Activated CD8-positive, alpha-beta T cell treated with anti-CD3 and anti-CD28 coated beads for 36 hours (primary cell): ENCODE results near the gene ZNF804B. TPM values are rescaled to one million over a fixed set of nuclear protein-coding genes. Genes with fewer than 3 reads are reported as not detected.

Experiments used
- ATAC-seq: fragments of 200-7000 bp; cut with Tn5 transposase; one replicate; pipeline ENCODE4 v1.10.0; 2021; ENCODE audit warnings: mild to moderate bottlenecking, moderate library complexity
- CTCF ChIA-PET: fragments of 350-600 bp; sonication (Branson Sonifier 250); formaldehyde crosslinking; loops from one replicate; lab custom pipeline; 2021; ENCODE audit warnings: antibody characterized with exemption; lab: Charles Lee
- POLR2A ChIA-PET: fragments of 350-600 bp; sonication (Branson Sonifier 250); formaldehyde crosslinking; loops from one replicate; lab custom pipeline; 2021; ENCODE audit warnings: antibody characterized with exemption; lab: Charles Lee
- DNase-seq: peaks from one replicate; pipeline ENCODE4 v3.0.0-alpha.2; 2020
- H3K27ac Mint-ChIP-seq: one replicate; pipeline ENCODE4 v1.8.0; 2021; ENCODE audit warnings: mild to moderate bottlenecking, mixed read lengths
- H3K27me3 Mint-ChIP-seq: one replicate; pipeline ENCODE4 v1.8.0; 2021; ENCODE audit warnings: mixed read lengths
- H3K36me3 Mint-ChIP-seq: one replicate; pipeline ENCODE4 v1.8.0; 2021; ENCODE audit warnings: low read depth, mixed read lengths
- H3K4me1 Mint-ChIP-seq: one replicate; pipeline ENCODE4 v1.8.0; 2021; ENCODE audit warnings: low read depth, mixed read lengths
- H3K4me3 Mint-ChIP-seq: one replicate; pipeline ENCODE4 v1.8.0; 2021; ENCODE audit warnings: mild to moderate bottlenecking, moderate library complexity, mixed read lengths
- H3K9me3 Mint-ChIP-seq: one replicate; pipeline ENCODE4 v1.8.0; 2021; ENCODE audit warnings: mixed read lengths
- intact Hi-C: fragments of 100-400 bp; cut with micrococcal nuclease; formaldehyde crosslinking; loops from one replicate; pipeline ENCODE4 v1.10.0; 2022
- total RNA-seq, 2 experiments: library from RNA; stranded (reverse); gene quantifications; one replicate each; pipeline ENCODE4 v1.2.3, GENCODE V29; 2021
- TF ChIP-seq, protein P1 (sequence below): fragments of 200-600 bp; IDR thresholded peaks from one replicate; pipeline ENCODE4 v1.8.0; 2022; ENCODE audit warnings: antibody characterized with exemption, mild to moderate bottlenecking

Gene ZNF804B
- total RNA-seq, 2 experiments from 2014 or later: not detected

DNA sequence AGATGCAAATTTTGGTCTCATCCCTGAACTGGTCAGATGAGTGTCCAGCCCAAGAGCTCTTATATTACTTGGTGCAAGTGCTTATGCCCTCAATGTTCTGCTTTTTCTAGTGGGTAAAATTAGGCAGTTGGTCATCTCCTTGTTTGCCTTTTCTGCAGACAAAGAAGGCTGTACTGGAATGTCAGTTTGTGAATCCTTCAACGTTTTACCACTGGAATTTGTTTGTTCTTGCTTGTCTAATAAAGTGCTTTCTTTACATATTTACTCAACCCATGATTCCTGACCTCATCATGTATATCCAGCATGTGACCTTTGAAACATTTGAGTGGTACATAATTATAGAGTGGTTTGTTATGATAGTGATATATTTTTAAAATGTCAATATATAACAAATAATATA, 268.3 kb downstream of the ZNF804B start:
- intact Hi-C loops: no loop called here
- no peaks in the 10 kb centered on the region for H3K27me3 Mint-ChIP-seq
- ChIA-PET CTCF (no interaction called here), POLR2A (no interaction called here)
- no peaks in the 10 kb centered on the region for H3K9me3 Mint-ChIP-seq
- no peak overlapping the region for H3K4me3 Mint-ChIP-seq
- no peak for ATAC-seq
- H3K27ac Mint-ChIP-seq: no peak overlapping the region
- no peak for DNase-seq
- H3K4me1 Mint-ChIP-seq: peaks cover 10% of the 10 kb centered on the region
- H3K36me3 Mint-ChIP-seq: no peaks in the 10 kb centered on the region
- TF ChIP-seq, protein P1, sequence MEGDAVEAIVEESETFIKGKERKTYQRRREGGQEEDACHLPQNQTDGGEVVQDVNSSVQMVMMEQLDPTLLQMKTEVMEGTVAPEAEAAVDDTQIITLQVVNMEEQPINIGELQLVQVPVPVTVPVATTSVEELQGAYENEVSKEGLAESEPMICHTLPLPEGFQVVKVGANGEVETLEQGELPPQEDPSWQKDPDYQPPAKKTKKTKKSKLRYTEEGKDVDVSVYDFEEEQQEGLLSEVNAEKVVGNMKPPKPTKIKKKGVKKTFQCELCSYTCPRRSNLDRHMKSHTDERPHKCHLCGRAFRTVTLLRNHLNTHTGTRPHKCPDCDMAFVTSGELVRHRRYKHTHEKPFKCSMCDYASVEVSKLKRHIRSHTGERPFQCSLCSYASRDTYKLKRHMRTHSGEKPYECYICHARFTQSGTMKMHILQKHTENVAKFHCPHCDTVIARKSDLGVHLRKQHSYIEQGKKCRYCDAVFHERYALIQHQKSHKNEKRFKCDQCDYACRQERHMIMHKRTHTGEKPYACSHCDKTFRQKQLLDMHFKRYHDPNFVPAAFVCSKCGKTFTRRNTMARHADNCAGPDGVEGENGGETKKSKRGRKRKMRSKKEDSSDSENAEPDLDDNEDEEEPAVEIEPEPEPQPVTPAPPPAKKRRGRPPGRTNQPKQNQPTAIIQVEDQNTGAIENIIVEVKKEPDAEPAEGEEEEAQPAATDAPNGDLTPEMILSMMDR: no peak

DNA sequence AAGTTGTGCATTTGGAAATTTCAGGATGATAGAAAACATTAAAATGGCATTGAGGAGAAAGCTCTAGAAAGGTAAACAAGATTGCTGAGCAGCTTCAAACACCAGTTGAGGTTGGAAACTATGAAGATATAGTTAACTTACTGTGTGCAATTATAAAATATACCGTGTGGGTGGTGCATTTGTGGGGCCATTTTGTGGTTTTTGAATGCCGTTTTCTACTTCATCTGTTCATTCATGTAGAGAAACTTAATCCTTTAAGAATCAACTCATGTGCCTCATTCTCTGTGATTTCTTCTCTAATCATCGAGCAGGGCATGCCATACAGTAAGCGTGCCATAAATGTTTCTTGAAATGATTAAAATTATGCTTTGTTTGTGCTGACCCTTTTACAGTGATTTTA, 268.8 kb downstream of the ZNF804B start:
- H3K4me1 Mint-ChIP-seq: peaks cover 10% of the 10 kb centered on the region

DNA sequence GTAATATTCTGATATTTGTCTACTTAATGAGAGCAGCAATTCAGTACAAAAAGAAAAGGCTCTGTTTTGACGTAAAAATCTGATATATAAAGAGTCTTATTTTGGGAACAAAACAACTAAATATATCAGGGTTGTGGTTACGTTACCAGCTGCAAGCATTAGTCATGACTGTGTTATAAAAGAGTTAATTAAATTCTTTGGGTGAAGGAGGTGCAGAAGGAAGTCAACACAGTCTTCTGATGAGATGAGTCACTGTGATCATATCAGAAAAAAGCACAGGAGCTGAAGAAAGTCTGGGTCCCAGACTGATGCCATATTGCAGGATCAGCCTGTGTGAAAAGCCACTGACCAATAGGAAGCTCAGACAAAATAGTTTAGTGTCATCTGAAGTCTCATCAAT, 270.4 kb downstream of the ZNF804B start:
- intact Hi-C loops: no loop called here
- Mint-ChIP-seq H3K4me1 (peaks cover 10% of the 10 kb centered on the region), H3K36me3 (no peaks in the 10 kb centered on the region), H3K9me3 (no peaks in the 10 kb centered on the region), H3K27me3 (no peaks in the 10 kb centered on the region), H3K4me3 (no peak overlapping the region), H3K27ac (no peak overlapping the region)
- ChIA-PET CTCF (no interaction called here), POLR2A (no interaction called here)
- ATAC-seq (peak; percentile 51), DNase-seq (no peak)
- TF ChIP-seq, protein P1: no peak

More for the DNA sequence above, 268.8 kb downstream of the ZNF804B start:
- ATAC-seq: no peak
- no peak for DNase-seq
- intact Hi-C loops: no loop called here
- TF ChIP-seq, protein P1: no peak
- ChIA-PET POLR2A (no interaction called here), CTCF (no interaction called here)
- no peak overlapping the region for H3K27ac Mint-ChIP-seq
- no peaks in the 10 kb centered on the region for H3K36me3 Mint-ChIP-seq
- no peaks in the 10 kb centered on the region for H3K27me3 Mint-ChIP-seq
- H3K9me3 Mint-ChIP-seq: no peaks in the 10 kb centered on the region
- H3K4me3 Mint-ChIP-seq: no peak overlapping the region

DNA sequence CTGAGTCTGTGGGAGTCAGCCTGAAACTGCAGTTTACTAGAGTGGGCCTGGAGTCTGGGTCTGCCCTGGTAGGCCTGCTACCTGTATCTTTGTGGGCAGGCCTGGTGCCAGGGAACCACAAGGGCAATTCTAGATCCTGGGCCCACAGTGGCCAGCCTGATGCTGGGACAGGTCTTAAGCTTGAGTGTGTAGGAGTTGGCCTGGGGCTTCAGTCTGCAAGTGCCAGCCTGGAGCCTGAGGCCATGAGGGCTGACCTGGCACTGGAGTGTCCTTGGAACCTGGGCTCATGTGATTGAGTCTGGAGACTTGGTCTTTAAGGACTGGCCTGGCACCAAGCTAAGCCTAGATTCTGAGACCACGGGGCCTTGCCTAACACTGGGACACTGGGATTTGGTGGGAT, 281.7 kb downstream of the ZNF804B start:
- intact Hi-C loops: no loop called here
- Mint-ChIP-seq H3K4me3 (no peak overlapping the region), H3K27me3 (no peaks in the 10 kb centered on the region), H3K4me1 (no peaks in the 10 kb centered on the region), H3K9me3 (peaks cover 11% of the 10 kb centered on the region), H3K36me3 (no peaks in the 10 kb centered on the region), H3K27ac (no peak overlapping the region)
- POLR2A ChIA-PET: no interaction called here
- TF ChIP-seq, protein P1: no peak
- DNase-seq (no peak), ATAC-seq (no peak)
- CTCF ChIA-PET: no interaction called here

DNA sequence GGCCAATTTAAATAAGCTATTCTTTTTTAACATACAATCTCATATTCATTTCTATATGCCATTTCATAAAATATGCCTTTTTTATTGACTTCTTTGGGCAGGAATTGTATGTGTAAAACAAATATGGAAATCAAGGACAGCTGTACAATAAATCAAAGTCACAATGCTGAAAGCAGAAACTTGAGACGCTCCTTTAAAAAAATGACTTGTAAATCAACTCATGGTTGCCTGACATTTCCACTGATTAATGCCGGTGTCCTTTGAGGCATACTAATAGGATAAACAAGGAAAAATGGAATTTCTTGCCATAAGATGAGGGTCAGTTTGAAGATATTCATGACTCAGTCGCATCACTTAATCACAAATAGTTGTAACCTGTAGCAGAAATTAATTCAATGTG, 283.4 kb downstream of the ZNF804B start:
- ChIA-PET CTCF (no interaction called here), POLR2A (no interaction called here)
- intact Hi-C loops: no loop called here
- no peaks in the 10 kb centered on the region for H3K27me3 Mint-ChIP-seq
- peaks cover 11% of the 10 kb centered on the region for H3K9me3 Mint-ChIP-seq
- no peaks in the 10 kb centered on the region for H3K36me3 Mint-ChIP-seq
- no peaks in the 10 kb centered on the region for H3K4me1 Mint-ChIP-seq
- no peak for ATAC-seq
- H3K4me3 Mint-ChIP-seq: no peak overlapping the region
- H3K27ac Mint-ChIP-seq: no peak overlapping the region
- DNase-seq: no peak
- TF ChIP-seq, protein P1: no peak
